DOHH2 (cell line): ENCODE data around the gene AKNA.

Experiments
- H3F3A ChIP-seq: fragments of 200-600 bp; sonication (generic), shearing (Covaris generic); 2 replicates; pipeline ENCODE4 v1.6.0; 2016; ENCODE audit warnings: antibody characterized with exemption, mild to moderate bottlenecking; ENCODE audit not compliant: control insufficient read depth, insufficient read depth
- H3K27ac ChIP-seq: fragments of 200-600 bp; sonication (generic); 2 replicates; pipeline ENCODE4 v1.5.1; 2014; ENCODE audit warnings: low read depth, mild to moderate bottlenecking, low read length, moderate library complexity
- H3K27me3 ChIP-seq: fragments of 200-600 bp; sonication (generic); 2 replicates; pipeline ENCODE4 v1.6.1; 2014; ENCODE audit warnings: mild to moderate bottlenecking, low read length, mixed read lengths; ENCODE audit not compliant: control insufficient read depth
- H3K36me3 ChIP-seq: fragments of 200-600 bp; sonication (generic); 2 replicates; pipeline ENCODE4 v1.6.1; 2014; ENCODE audit warnings: mild to moderate bottlenecking, low read length, moderate library complexity, mixed read lengths; ENCODE audit not compliant: control insufficient read depth
- H3K4me1 ChIP-seq: fragments of 200-600 bp; sonication (generic); 2 replicates; pipeline ENCODE4 v1.6.1; 2014; ENCODE audit warnings: mild to moderate bottlenecking, low read length, mixed read lengths; ENCODE audit not compliant: control insufficient read depth
- H3K4me2 ChIP-seq: fragments of 200-600 bp; sonication (generic); 2 replicates; pipeline ENCODE4 v1.6.0; 2014; ENCODE audit warnings: mild to moderate bottlenecking, low read length, moderate library complexity
- H3K4me3 ChIP-seq: fragments of 200-600 bp; sonication (generic); 2 replicates; pipeline ENCODE4 v1.5.1; 2014; ENCODE audit warnings: mild to moderate bottlenecking, low read length, mixed read lengths
- H3K79me2 ChIP-seq: fragments of 200-600 bp; sonication (generic); 2 replicates; pipeline ENCODE4 v1.6.1; 2014; ENCODE audit warnings: mild to moderate bottlenecking, low read length, mixed read lengths; ENCODE audit not compliant: control insufficient read depth
- H3K9me2 ChIP-seq: fragments of 200-600 bp; sonication (generic); replicated peaks from 2 replicates; pipeline ENCODE4 v1.6.1; 2014; ENCODE audit warnings: mild to moderate bottlenecking, low read length, mixed read lengths; ENCODE audit not compliant: control insufficient read depth
- H3K9me3 ChIP-seq: fragments of 200-600 bp; sonication (generic); 2 replicates; pipeline ENCODE4 v1.6.1; 2014; ENCODE audit warnings: antibody characterized with exemption, low read length, mixed read lengths; ENCODE audit not compliant: control insufficient read depth, insufficient read depth
- H4K20me1 ChIP-seq: fragments of 200-600 bp; sonication (generic); 2 replicates; pipeline ENCODE4 v1.6.0; 2014; ENCODE audit warnings: low read depth, mild to moderate bottlenecking, antibody characterized with exemption, low read length, moderate library complexity; ENCODE audit not compliant: control insufficient read depth, insufficient read depth
- EZH2phosphoT487 ChIP-seq: fragments of 200-600 bp; sonication (generic); IDR thresholded peaks from 2 replicates; pipeline ENCODE4 v1.6.1; 2017; ENCODE audit warnings: borderline replicate concordance, mild to moderate bottlenecking, antibody characterized with exemption, low read length, moderate library complexity, mixed read lengths
- TF ChIP-seq, protein P1 (sequence below): fragments of 200-600 bp; sonication (generic); IDR thresholded peaks from one replicate; pipeline ENCODE4 v1.5.1; 2014; ENCODE audit warnings: antibody characterized with exemption, mild to moderate bottlenecking, low read depth, low read length; ENCODE audit not compliant: poor library complexity, severe bottlenecking

Gene AKNA

DNA sequence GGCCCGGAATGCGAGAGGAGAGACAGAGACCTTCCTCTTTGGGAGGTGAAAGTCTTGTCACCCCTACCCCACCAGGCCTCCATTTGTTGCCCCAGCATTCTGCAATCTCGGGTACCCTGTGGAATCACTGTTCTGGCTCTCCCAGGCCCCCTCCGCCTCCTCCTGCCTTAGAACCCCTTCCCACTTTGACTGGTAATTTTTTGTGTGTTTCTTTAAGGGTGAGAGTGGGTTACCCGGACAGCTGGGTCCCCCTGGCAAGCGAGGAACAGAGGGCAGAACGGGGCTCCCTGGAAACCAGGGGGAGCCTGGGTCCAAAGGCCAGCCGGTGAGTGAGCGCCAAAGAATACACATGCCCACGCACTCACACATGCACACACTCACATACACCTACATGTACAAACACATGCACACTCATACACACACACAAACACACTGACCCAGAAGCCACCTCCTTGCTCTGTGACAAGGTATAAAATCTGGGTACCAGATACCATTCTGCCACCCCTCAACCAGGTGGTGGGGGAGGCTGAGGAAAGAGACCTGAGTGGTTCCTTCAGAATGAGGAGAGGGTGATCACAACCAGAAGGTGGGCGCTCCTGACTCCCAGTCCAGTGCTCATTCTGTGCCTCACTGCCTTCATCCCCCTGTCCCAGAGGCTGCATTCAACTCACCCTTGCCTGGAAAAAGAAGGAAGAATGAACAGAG is 95.7 kb downstream of the AKNA start:
- H3K27me3 ChIP-seq: no peaks in the 10 kb centered on the region
- no peaks in the 10 kb centered on the region for H3F3A ChIP-seq
- peaks cover 21% of the 10 kb centered on the region for H3K36me3 ChIP-seq
- H3K79me2 ChIP-seq: no peaks in the 10 kb centered on the region
- H3K4me1 ChIP-seq: no peaks in the 10 kb centered on the region
- no peaks in the 10 kb centered on the region for H3K9me2 ChIP-seq
- H3K9me3 ChIP-seq: peaks cover 8% of the 10 kb centered on the region; the same call in 1 of the 2 replicates
- H3K4me2 ChIP-seq: no peak overlapping the region
- no peak overlapping the region for H3K4me3 ChIP-seq
- no peak for TF ChIP-seq EZH2phosphoT487
- TF ChIP-seq, protein P1, sequence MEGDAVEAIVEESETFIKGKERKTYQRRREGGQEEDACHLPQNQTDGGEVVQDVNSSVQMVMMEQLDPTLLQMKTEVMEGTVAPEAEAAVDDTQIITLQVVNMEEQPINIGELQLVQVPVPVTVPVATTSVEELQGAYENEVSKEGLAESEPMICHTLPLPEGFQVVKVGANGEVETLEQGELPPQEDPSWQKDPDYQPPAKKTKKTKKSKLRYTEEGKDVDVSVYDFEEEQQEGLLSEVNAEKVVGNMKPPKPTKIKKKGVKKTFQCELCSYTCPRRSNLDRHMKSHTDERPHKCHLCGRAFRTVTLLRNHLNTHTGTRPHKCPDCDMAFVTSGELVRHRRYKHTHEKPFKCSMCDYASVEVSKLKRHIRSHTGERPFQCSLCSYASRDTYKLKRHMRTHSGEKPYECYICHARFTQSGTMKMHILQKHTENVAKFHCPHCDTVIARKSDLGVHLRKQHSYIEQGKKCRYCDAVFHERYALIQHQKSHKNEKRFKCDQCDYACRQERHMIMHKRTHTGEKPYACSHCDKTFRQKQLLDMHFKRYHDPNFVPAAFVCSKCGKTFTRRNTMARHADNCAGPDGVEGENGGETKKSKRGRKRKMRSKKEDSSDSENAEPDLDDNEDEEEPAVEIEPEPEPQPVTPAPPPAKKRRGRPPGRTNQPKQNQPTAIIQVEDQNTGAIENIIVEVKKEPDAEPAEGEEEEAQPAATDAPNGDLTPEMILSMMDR: no peak
- no peak overlapping the region for H3K27ac ChIP-seq
- H4K20me1 ChIP-seq: no peaks in the 10 kb centered on the region

DNA sequence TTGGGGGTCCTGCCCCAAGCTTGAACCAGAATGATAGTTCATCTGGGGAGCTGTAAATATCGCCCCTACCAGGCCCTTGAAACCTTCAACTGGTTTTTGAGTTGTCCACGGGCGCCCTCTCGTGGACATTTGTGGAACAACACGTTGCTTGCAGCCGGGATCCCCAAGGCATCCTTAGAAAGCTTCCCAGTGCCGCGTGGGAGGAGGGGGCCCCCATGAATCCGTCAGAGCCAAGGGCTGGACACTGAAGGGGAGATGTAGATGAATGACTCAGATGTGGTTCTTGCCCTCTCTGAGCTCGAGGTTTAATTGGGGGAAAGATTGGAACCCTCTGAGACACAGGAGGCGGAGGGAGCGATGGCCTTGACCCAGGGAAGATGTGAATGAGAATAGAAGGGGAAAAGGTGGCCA is 96.7 kb downstream of the AKNA start:
- TF ChIP-seq, protein P1: peak; percentile 91
- no peak for TF ChIP-seq EZH2phosphoT487
- H4K20me1 ChIP-seq: no peaks in the 10 kb centered on the region
- H3K9me3 ChIP-seq: peaks cover 8% of the 10 kb centered on the region; the same call in 1 of the 2 replicates
- H3K79me2 ChIP-seq: no peaks in the 10 kb centered on the region
- H3K4me2 ChIP-seq: no peak overlapping the region
- H3K36me3 ChIP-seq: peaks cover 21% of the 10 kb centered on the region
- no peaks in the 10 kb centered on the region for H3F3A ChIP-seq
- no peaks in the 10 kb centered on the region for H3K4me1 ChIP-seq
- no peak overlapping the region for H3K4me3 ChIP-seq
- no peak overlapping the region for H3K27ac ChIP-seq
- no peaks in the 10 kb centered on the region for H3K9me2 ChIP-seq
- H3K27me3 ChIP-seq: no peaks in the 10 kb centered on the region

DNA sequence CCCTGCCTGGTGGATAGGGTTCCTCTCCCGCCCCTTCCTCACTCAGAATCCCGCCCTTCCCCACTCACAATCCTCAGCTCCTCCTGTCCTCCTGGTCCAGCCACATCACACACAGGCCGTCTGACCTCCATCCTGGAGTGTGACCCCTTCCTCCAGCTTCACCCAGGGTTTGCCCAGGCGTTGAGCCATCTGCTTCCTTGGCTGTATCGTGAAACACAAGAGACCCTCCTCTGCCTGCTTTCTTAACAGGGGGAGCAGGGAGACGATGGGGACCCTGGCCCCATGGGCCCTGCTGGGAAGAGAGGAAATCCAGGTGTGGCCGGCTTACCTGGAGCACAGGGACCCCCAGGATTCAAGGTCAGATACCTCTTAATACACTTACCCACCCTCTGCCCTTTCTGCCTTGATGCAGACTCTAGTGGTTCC is 97.2 kb downstream of the AKNA start:
- Histone ChIP-seq H3K36me3 (peaks cover 21% of the 10 kb centered on the region), H3K4me3 (no peak overlapping the region), H3K9me2 (no peaks in the 10 kb centered on the region), H3K27me3 (no peaks in the 10 kb centered on the region), H3K27ac (no peak overlapping the region), H3K4me2 (no peak overlapping the region), H3F3A (no peaks in the 10 kb centered on the region), H3K79me2 (no peaks in the 10 kb centered on the region), H3K4me1 (no peaks in the 10 kb centered on the region), H4K20me1 (no peaks in the 10 kb centered on the region), H3K9me3 (peaks cover 8% of the 10 kb centered on the region; the same call in 1 of the 2 replicates)
- no peak for TF ChIP-seq EZH2phosphoT487
- TF ChIP-seq, protein P1: no peak
